Mucosa of descending colon (tissue), 3 donors: ENCODE data around the gene GRIK5. TPM values are rescaled to one million over a fixed set of nuclear protein-coding genes. Genes with fewer than 3 reads are reported as not detected.

Experiments
- ATAC-seq: fragments of 200-7000 bp; cut with Tn5 transposase; one replicate; pipeline ENCODE4 v1.9.1; 2020; ENCODE audit warnings: mild to moderate bottlenecking, moderate library complexity
- DNase-seq, 3 donors: peaks; one replicate each; pipeline ENCODE4 v3.0.0-alpha.2; 2020
- H3K36me3 ChIP-seq: fragments of 200-600 bp; one replicate; pipeline ENCODE4 v1.8.0; 2021; ENCODE audit warnings: low read depth, mild to moderate bottlenecking
- H3K4me1 ChIP-seq: fragments of 200-600 bp; one replicate; pipeline ENCODE4 v1.8.0; 2021; ENCODE audit warnings: low read depth, mild to moderate bottlenecking
- H3K4me3 ChIP-seq: fragments of 200-600 bp; one replicate; pipeline ENCODE4 v1.8.0; 2021; ENCODE audit warnings: mild to moderate bottlenecking
- H3K9me3 ChIP-seq: fragments of 200-600 bp; one replicate; pipeline ENCODE4 v1.8.0; 2021; ENCODE audit warnings: mild to moderate bottlenecking
- CTCF ChIP-seq: fragments of 200-600 bp; IDR thresholded peaks from one replicate; pipeline ENCODE4 v1.8.0; 2022; ENCODE audit warnings: antibody characterized with exemption, mild to moderate bottlenecking
- intact Hi-C, 2 donors: fragments of 100-400 bp; cut with DNase I in 1 of 2; cut with micrococcal nuclease in 1 of 2; formaldehyde crosslinking; loops; one replicate each; pipeline versions ENCODE4 v1.11.0 to v1.11.1; 2022; cut with DNase I, micrococcal nuclease
- total RNA-seq, 3 donors: library from RNA; stranded (reverse); fragmentation: NEBNext Ultra II Directional in 2 of 3; extraction: Animal tissue kit (Norgen Biotek cat#: 25700) in 2 of 3; gene quantifications; one replicate each; pipeline versions ENCODE4 v1.2.1 to v1.2.4, GENCODE V29; 2021 to 2023
- donor health status: DM: no; HTN: no; CAD: no; lungs with moderate emphysema.
- donor health status: DM: no; HTN: no; CAD: no.
- donor health status: DM: no; HTN: yes; CAD: no.

Gene GRIK5
- total RNA-seq, 3 donors from 2014 or later: 0.67 to 25.8 (median 2.0) TPM

GRCh38 chr19:42078538-42079275, 8.7 kb upstream of the GRIK5 start:
- Histone ChIP-seq H3K4me3 (no peak overlapping the region), H3K9me3 (no peaks in the 10 kb centered on the region), H3K36me3 (peaks cover 3% of the 10 kb centered on the region), H3K4me1 (peaks cover 39% of the 10 kb centered on the region)
- no peak for TF ChIP-seq CTCF
- ATAC-seq: no peak
- intact Hi-C loops: no loop called here
- no peak for DNase-seq

- Histone ChIP-seq H3K4me1 (peaks cover 39% of the 10 kb centered on the region), H3K4me3 (no peak overlapping the region), H3K9me3 (no peaks in the 10 kb centered on the region), H3K36me3 (peaks cover 3% of the 10 kb centered on the region)
- intact Hi-C loops: no loop called here
- ATAC-seq (no peak), DNase-seq (no peak)
- TF ChIP-seq CTCF: no peak
These were observed 8.1 kb upstream of the GRIK5 start for GRCh38 chr19:42078058-42078457.

- ATAC-seq (no peak), DNase-seq (peak; percentile 49 to 79 (median 74))
- Histone ChIP-seq H3K36me3 (peaks cover 3% of the 10 kb centered on the region), H3K4me1 (peaks cover 31% of the 10 kb centered on the region), H3K9me3 (no peaks in the 10 kb centered on the region), H3K4me3 (peak overlapping the region; percentile 85)
- intact Hi-C loops: no loop called here
- TF ChIP-seq CTCF: no peak
These were observed 6.5 kb upstream of the GRIK5 start for GRCh38 chr19:42076380-42076944.

- no peak for TF ChIP-seq CTCF
- H3K4me1 ChIP-seq: peaks cover 25% of the 10 kb centered on the region
- ATAC-seq: peak; percentile 97
- no peaks in the 10 kb centered on the region for H3K9me3 ChIP-seq
- DNase-seq: peak; percentile 98 to 99 (median 98)
- H3K36me3 ChIP-seq: peaks cover 3% of the 10 kb centered on the region
- intact Hi-C loops: no loop called here
- H3K4me3 ChIP-seq: peak within 1 kb of the TSS; percentile 85
These were observed 5.8 kb upstream of the GRIK5 start, which contains the start of gene ZNF574 for GRCh38 chr19:42075616-42076379. Gene ZNF574 (plus strand): TSS chr19:42076166. CDS start chr19:42078607, 2,441 bp downstream.

- intact Hi-C loops: no loop called here
- no peak for DNase-seq
- peak; percentile 14 for ATAC-seq
- Histone ChIP-seq H3K4me3 (peak overlapping the region; percentile 85), H3K9me3 (no peaks in the 10 kb centered on the region), H3K36me3 (peaks cover 3% of the 10 kb centered on the region), H3K4me1 (peaks cover 23% of the 10 kb centered on the region)
- no peak for TF ChIP-seq CTCF
These were observed 5.3 kb upstream of the GRIK5 start for GRCh38 chr19:42075364-42075615.
